H1 (cell line): ENCODE measurements around the gene PCBP2. TPM values are rescaled to one million over a fixed set of nuclear protein-coding genes. Genes with fewer than 3 reads are reported as not detected.

Source experiments
- CTCF ChIA-PET: fragments of 300-600 bp; sonication (Branson Sonifier 250); formaldehyde crosslinking; loops from one replicate; lab custom pipeline; 2021; ENCODE audit not compliant: partially characterized antibody; lab: Charles Lee
- POLR2A ChIA-PET: fragments of 300-600 bp; sonication (Branson Sonifier 250); formaldehyde crosslinking; loops from one replicate; lab custom pipeline; 2021; ENCODE audit warnings: inconsistent platforms; ENCODE audit not compliant: partially characterized antibody; lab: Charles Lee
- DNase-seq, 2 experiments: peaks; one replicate each; pipeline versions ENCODE4 v3.0.0 to v3.0.0-alpha.2; 2010 to 2022; ENCODE audit warnings: low spot score in 2 of 2, low read depth in 1 of 2, mixed read lengths in 1 of 2
- FAIRE-seq: peaks from 2 replicates; lab custom pipeline; 2011; peaks lifted over from hg19 to GRCh38; lab: Jason Lieb, UNC
- H2AFZ ChIP-seq: 2 replicates; pipeline ENCODE4 v1.8.1; 2012; ENCODE audit warnings: low read length, inconsistent platforms
- H2AK5ac ChIP-seq: 2 replicates; pipeline ENCODE4 v1.6.1; 2013; ENCODE audit warnings: low read depth, low read length
- H2BK120ac ChIP-seq: replicated peaks from 2 replicates; pipeline ENCODE3; 2013; ENCODE audit warnings: low read depth, low read length, inconsistent platforms
- H2BK12ac ChIP-seq: 2 replicates; pipeline ENCODE4 v1.6.1; 2013; ENCODE audit warnings: low read depth, low read length
- H2BK15ac ChIP-seq: 2 replicates; pipeline ENCODE4 v1.6.1; 2013; ENCODE audit warnings: low read length
- H2BK20ac ChIP-seq: 2 replicates; pipeline ENCODE4 v1.6.1; 2013; ENCODE audit warnings: low read length
- H2BK5ac ChIP-seq: 2 replicates; pipeline ENCODE4 v1.6.1; 2013; ENCODE audit warnings: low read depth, low read length
- H3K14ac ChIP-seq: 2 replicates; pipeline ENCODE4 v1.6.1; 2013; ENCODE audit warnings: inconsistent platforms; ENCODE audit not compliant: insufficient read length
- H3K18ac ChIP-seq: 2 replicates; pipeline ENCODE4 v1.6.1; 2013; ENCODE audit warnings: low read length; ENCODE audit errors: extremely low read depth
- H3K23ac ChIP-seq: 2 replicates; pipeline ENCODE4 v1.6.1; 2013; ENCODE audit warnings: inconsistent platforms; ENCODE audit not compliant: insufficient read length
- H3K23me2 ChIP-seq: 2 replicates; pipeline ENCODE4 v1.6.1; 2013; ENCODE audit warnings: low read depth, low read length
- H3K27ac ChIP-seq: 2 replicates; pipeline ENCODE4 v1.6.1; 2011; ENCODE audit warnings: low read depth, low read length, inconsistent platforms
- H3K27me3 ChIP-seq, 4 experiments: replicated peaks in 1 of 4; 1 replicate in 1 of 4; 2 replicates in 3 of 4; pipeline versions ENCODE4 v1.6.1 to v1.8.1; 2011 to 2013; ENCODE audit warnings: low read length in 3 of 4, mild to moderate bottlenecking in 3 of 4, inconsistent platforms in 2 of 4, mixed read lengths in 2 of 4, moderate library complexity in 1 of 4; ENCODE audit not compliant: control insufficient read depth in 3 of 4, insufficient read depth in 3 of 4; ENCODE audit errors: extremely low read depth in 1 of 4
- H3K36me3 ChIP-seq, 4 experiments: 2 replicates each; pipeline versions ENCODE4 v1.6.1 to v1.8.1; 2011 to 2013; ENCODE audit warnings: mild to moderate bottlenecking in 4 of 4, low read length in 3 of 4, moderate library complexity in 2 of 4, control low read depth in 1 of 4, inconsistent platforms in 1 of 4; ENCODE audit not compliant: insufficient read depth in 4 of 4, control insufficient read depth in 2 of 4
- H3K4ac ChIP-seq: replicated peaks from 2 replicates; pipeline ENCODE3; 2013; ENCODE audit warnings: low read length, low read depth, mixed read lengths, inconsistent platforms; ENCODE audit not compliant: insufficient read length
- H3K4me1 ChIP-seq, 4 experiments: replicated peaks in 1 of 4; 1 replicate in 1 of 4; 2 replicates in 3 of 4; pipeline versions ENCODE4 v1.6.1 to v1.8.1; 2011 to 2013; ENCODE audit warnings: low read length in 3 of 4, inconsistent platforms in 2 of 4, mixed read lengths in 1 of 4; ENCODE audit not compliant: insufficient read depth in 4 of 4, control insufficient read depth in 3 of 4
- H3K4me2 ChIP-seq, 2 experiments: 2 replicates each; pipeline versions ENCODE4 v1.6.1 to v1.8.1; 2011 to 2013; ENCODE audit warnings: low read depth in 2 of 2, low read length in 2 of 2, control low read depth in 1 of 2, inconsistent platforms in 1 of 2, mild to moderate bottlenecking in 1 of 2; ENCODE audit not compliant: insufficient read depth in 1 of 2
- H3K4me3 ChIP-seq, 4 experiments: fragments of 200-600, 300-600 bp in 1 of 4; sonication (generic), shearing (Covaris generic), sonication (Bioruptor Twin) in 1 of 4; 2 replicates each; pipeline versions ENCODE4 v1.5.1 to v1.8.1; 2011 to 2016; ENCODE audit warnings: low read length in 4 of 4, low read depth in 3 of 4, control low read depth in 2 of 4, inconsistent platforms in 2 of 4, mild to moderate bottlenecking in 2 of 4, mixed read lengths in 1 of 4, moderate library complexity in 1 of 4; ENCODE audit not compliant: insufficient read depth in 2 of 4; ENCODE audit errors: extremely low read depth in 1 of 4
- H3K56ac ChIP-seq: replicated peaks from 2 replicates; pipeline ENCODE3; 2013; ENCODE audit warnings: low read depth, mild to moderate bottlenecking, mixed read lengths, low read length, inconsistent platforms; ENCODE audit not compliant: insufficient read length
- H3K79me1 ChIP-seq: 2 replicates; pipeline ENCODE4 v1.6.1; 2013; ENCODE audit warnings: low read depth, low read length, control low read depth
- H3K79me2 ChIP-seq, 2 experiments: 2 replicates each; pipeline versions ENCODE4 v1.6.1 to v1.8.1; 2012 to 2013; ENCODE audit warnings: low read length in 2 of 2, mild to moderate bottlenecking in 2 of 2, inconsistent platforms in 1 of 2; ENCODE audit not compliant: insufficient read depth in 2 of 2, control insufficient read depth in 1 of 2
- H3K9ac ChIP-seq, 4 experiments: replicated peaks in 1 of 4; 1 replicate in 1 of 4; 2 replicates in 3 of 4; pipeline versions ENCODE4 v1.6.1 to v1.8.1; 2011 to 2013; ENCODE audit warnings: low read depth in 3 of 4, low read length in 3 of 4, control low read depth in 2 of 4, mild to moderate bottlenecking in 2 of 4, moderate library complexity in 2 of 4, inconsistent platforms in 1 of 4; ENCODE audit errors: extremely low read depth in 1 of 4
- H3K9me3 ChIP-seq, 2 experiments: 2 replicates each; pipeline versions ENCODE4 v1.6.1 to v1.8.1; 2012 to 2013; ENCODE audit warnings: mild to moderate bottlenecking in 2 of 2, moderate library complexity in 2 of 2, control low read depth in 1 of 2, inconsistent platforms in 1 of 2, low read depth in 1 of 2, low read length in 1 of 2, mixed read lengths in 1 of 2; ENCODE audit not compliant: insufficient read depth in 2 of 2
- H4K20me1 ChIP-seq, 2 experiments: replicated peaks in 1 of 2; 2 replicates each; pipeline versions ENCODE3 to v1.8.1; 2011 to 2013; ENCODE audit warnings: inconsistent platforms in 2 of 2, low read length in 2 of 2, mild to moderate bottlenecking in 1 of 2; ENCODE audit not compliant: insufficient read depth in 2 of 2, control insufficient read depth in 1 of 2
- H4K5ac ChIP-seq: 2 replicates; pipeline ENCODE4 v1.6.1; 2013; ENCODE audit warnings: low read length, low read depth, mixed read lengths, inconsistent platforms; ENCODE audit not compliant: insufficient read length
- H4K8ac ChIP-seq: 2 replicates; pipeline ENCODE4 v1.8.0; 2013; ENCODE audit warnings: mild to moderate bottlenecking, moderate library complexity, low read length, inconsistent platforms; ENCODE audit not compliant: insufficient read depth; ENCODE audit errors: extremely low read depth
- H4K91ac ChIP-seq: replicated peaks from 2 replicates; pipeline ENCODE3; 2013; ENCODE audit warnings: low read length, mixed read lengths, inconsistent platforms; ENCODE audit not compliant: insufficient read length
- EGR1 ChIP-seq: IDR thresholded peaks from 2 replicates; pipeline ENCODE4 v1.6.1; 2011; ENCODE audit warnings: low read depth, low read length, borderline replicate concordance
- PHF8 ChIP-seq: fragments of 200-600 bp; sonication (generic); conservative IDR thresholded peaks from 2 replicates; pipeline ENCODE4 v1.7.1; 2012; ENCODE audit warnings: low read depth, mild to moderate bottlenecking, inconsistent platforms, low read length, moderate library complexity
- POLR2A ChIP-seq, 2 experiments: IDR thresholded peaks; 1 replicate in 1 of 2; 2 replicates in 1 of 2; pipeline ENCODE4 v1.6.1; 2011; ENCODE audit warnings: low read depth in 2 of 2, low read length in 2 of 2, mild to moderate bottlenecking in 2 of 2; ENCODE audit errors: control extremely low read depth in 1 of 2
- RAD21 ChIP-seq, 2 experiments: IDR thresholded peaks in 1 of 2; conservative IDR thresholded peaks in 1 of 2; 2 replicates each; pipeline ENCODE4 v1.6.1; 2011; ENCODE audit warnings: low read depth in 2 of 2, low read length in 2 of 2, improper control_type of control experiment in 1 of 2, inconsistent platforms in 1 of 2, mild to moderate bottlenecking in 1 of 2, moderate library complexity in 1 of 2
- SIRT6 ChIP-seq: IDR thresholded peaks from one replicate; pipeline ENCODE4 v1.7.1; 2012; ENCODE audit warnings: low read length, inconsistent platforms
- WGBS, 2 experiments: shearing (Covaris generic) in 1 of 2; methylation state at CpG; one replicate each; pipeline versions ENCODE4 v1.1.6 to v1.1.7; 2013 to 2015; ENCODE audit warnings: low lambda C conversion rate in 2 of 2, mixed read lengths in 2 of 2, inconsistent platforms in 1 of 2, low coverage in 1 of 2, missing lambda C conversion rate in 1 of 2; ENCODE audit not compliant: insufficient replicate concordance in 2 of 2, insufficient coverage in 1 of 2, insufficient read length in 1 of 2; ENCODE audit errors: extremely low coverage in 1 of 2, missing lambda C conversion rate in 1 of 2; 5-methylcytosine and 5-hydroxymethylcytosine counted together
- polyA plus RNA-seq, 7 experiments: library from polyadenylated mRNA; depleted of rRNA in 3 of 7; stranded (reverse) in 5 of 7; unstranded in 2 of 7; fragments of >200 nt in 5 of 7; fragments of 200-250 nt in 2 of 7; gene quantifications; 1 replicate in 5 of 7; 2 replicates in 1 of 7; 4 replicates in 1 of 7; pipeline versions ENCODE4 v1.2.1 to v1.2.3, GENCODE V29; 2011 to 2013; ENCODE audit warnings: missing spikeins in 2 of 7, mixed read lengths in 2 of 7
- total RNA-seq: library from RNA; stranded (reverse); fragmentation: NEBNext Ultra II Directional; extraction: Animal tissue kit (Norgen Biotek cat#: 25700); gene quantifications from 2 replicates; pipeline ENCODE4 v1.2.1, GENCODE V29; 2021

The PCBP2 gene
- total and polyA plus RNA-seq, 2 of the 8 experiments (the other 6 are each of a cell fraction or from before 2014, with no cell fraction given): 470 to 1,123 TPM

GRCh38 chr12:53472056-53472582 lies 20.2 kb downstream of the PCBP2 start:
- no peak overlapping the region for H2BK120ac ChIP-seq
- H3K27me3 ChIP-seq: no peaks in the 10 kb centered on the region
- no peaks in the 10 kb centered on the region for H3K23me2 ChIP-seq
- H3K79me1 ChIP-seq: peaks cover 3% of the 10 kb centered on the region
- H2AK5ac ChIP-seq: no peak overlapping the region
- no peak overlapping the region for H2AFZ ChIP-seq
- H3K14ac ChIP-seq: no peak overlapping the region
- DNase-seq: no peak
- H3K9me3 ChIP-seq: no peaks in the 10 kb centered on the region
- CTCF ChIA-PET: interaction anchor here (0.7 to 5.3 kb wide), 9 partner anchors 9 to 144 kb away, joined by 3 to 57 read pairs (median 3); no protein-coding TSS in a partner anchor
- H2BK15ac ChIP-seq: no peak overlapping the region
- H2BK20ac ChIP-seq: no peak overlapping the region
- no peak overlapping the region for H3K4me3 ChIP-seq
- no peak for FAIRE-seq
- H3K4ac ChIP-seq: no peak overlapping the region
- no peak overlapping the region for H2BK5ac ChIP-seq
- 100% methylated on average over 1 of the region's 1 CpG; no CpG with 5 or more reads in 1 of the 2 experiments for whole genome bisulfite sequencing, 2 experiments
- POLR2A ChIA-PET: interaction anchor here (0.6 to 67.0 kb wide), 8 partner anchors 4 to 458 kb away, joined by 3 to 3397 read pairs (median 4); partner anchors contain the start of genes MAP3K12, NPFF, PCBP2 and PRR13
- H3K36me3 ChIP-seq: peaks cover 66 to 100% (median 92%) of the 10 kb centered on the region in 4 experiments
- H4K20me1 ChIP-seq: peaks cover 29 to 31% of the 10 kb centered on the region in 2 experiments
- no peak overlapping the region for H3K23ac ChIP-seq
- TF ChIP-seq EGR1 (no peak), SIRT6 (no peak), POLR2A (IDR thresholded peaks at IDR 0.05; ENCODE audit: control extremely low read depth in 1 of 2, low read depth in 2 of 2, low read length in 2 of 2) (0 out of 3 replicates have a peak, but pooled peaks of 1 of the 2 experiments have one; percentile 2), PHF8 (no peak), RAD21 (IDR thresholded peaks at IDR 0.05 in 1 of 2, conservative IDR thresholded peaks at IDR 0.05 in 1 of 2; ENCODE audit: low read depth in 2 of 2, low read length in 2 of 2) (no peak)
- peaks cover 0 to 53% of the 10 kb centered on the region in 2 experiments; a peak in 2 of 4 replicates for H3K79me2 ChIP-seq
- H3K4me1 ChIP-seq: peaks cover 0 to 6% (median 1%) of the 10 kb centered on the region in 4 experiments; a peak in 2 of 7 replicates
- H3K18ac ChIP-seq: no peak overlapping the region
- H3K4me2 ChIP-seq: no peak overlapping the region
- no peak overlapping the region for H2BK12ac ChIP-seq
- no peak overlapping the region for H3K27ac ChIP-seq
- no peak overlapping the region for H4K8ac ChIP-seq
- no peak overlapping the region for H3K9ac ChIP-seq
- no peak overlapping the region for H4K91ac ChIP-seq
- no peak overlapping the region for H4K5ac ChIP-seq
- no peak overlapping the region for H3K56ac ChIP-seq
